Astrocyte (in vitro differentiated cells and primary cell): Measurements from ENCODE around the gene CCDC107.

Experiments
- CTCF ChIP-seq: IDR thresholded peaks from 2 replicates; pipeline ENCODE4 v1.5.1; 2011; ENCODE audit warnings: low read depth, mild to moderate bottlenecking, inconsistent platforms, low read length, moderate library complexity; ENCODE audit not compliant: insufficient read depth
- EZH2 ChIP-seq: IDR thresholded peaks from 2 replicates; pipeline ENCODE4 v1.6.1; 2012; ENCODE audit warnings: mild to moderate bottlenecking, low read length, inconsistent platforms; ENCODE audit not compliant: insufficient read depth

- no peak for TF ChIP-seq CTCF
- TF ChIP-seq EZH2: no peak
These were observed 17.1 kb downstream of the CCDC107 start for GRCh38 chr9:35675204-35675603.
